H1 (cell line): Measurements from ENCODE around the gene DHX29. TPM values are rescaled to one million over a fixed set of nuclear protein-coding genes. Genes with fewer than 3 reads are reported as not detected.

ENCODE experiments used
- BCL11A ChIP-seq, 2 experiments: IDR thresholded peaks; one replicate each; pipeline ENCODE4 v1.6.1; 2011; ENCODE audit warnings: low read depth in 2 of 2, low read length in 2 of 2, mild to moderate bottlenecking in 2 of 2
- BRCA1 ChIP-seq: IDR thresholded peaks from 2 replicates; pipeline ENCODE4 v1.6.1; 2012; ENCODE audit warnings: low read depth, low read length, improper control_type of control experiment
- CBX5 ChIP-seq: fragments of 300-800, 300-1000 bp; sonication (generic); IDR thresholded peaks from 2 replicates; pipeline ENCODE4 v1.7.1; 2016; ENCODE audit warnings: antibody characterized with exemption, low read length, low read depth
- CEBPB ChIP-seq: IDR thresholded peaks from 2 replicates; pipeline ENCODE4 v1.6.1; 2012; ENCODE audit warnings: low read depth, low read length
- CHD7 ChIP-seq: fragments of 300-600 bp; sonication (generic); IDR thresholded peaks from 2 replicates; pipeline ENCODE4 v1.7.1; 2012; ENCODE audit warnings: low read length, moderate library complexity, mild to moderate bottlenecking, inconsistent platforms; ENCODE audit not compliant: insufficient replicate concordance
- NANOG ChIP-seq: IDR thresholded peaks from 2 replicates; pipeline ENCODE4 v1.6.1; 2011; ENCODE audit warnings: low read length, low read depth, mild to moderate bottlenecking, inconsistent platforms; ENCODE audit not compliant: insufficient read depth, poor library complexity, severe bottlenecking
- RXRA ChIP-seq: IDR thresholded peaks from 2 replicates; pipeline ENCODE4 v1.6.1; 2011; ENCODE audit warnings: low read depth, mild to moderate bottlenecking, low read length, moderate library complexity; ENCODE audit not compliant: insufficient read depth
- SAP30 ChIP-seq: fragments of 300-600 bp; sonication (generic); IDR thresholded peaks from 2 replicates; pipeline ENCODE4 v1.7.1; 2012; ENCODE audit warnings: low read length, moderate library complexity, mild to moderate bottlenecking, inconsistent platforms; ENCODE audit not compliant: insufficient read depth, insufficient replicate concordance
- SIRT6 ChIP-seq: IDR thresholded peaks from one replicate; pipeline ENCODE4 v1.7.1; 2012; ENCODE audit warnings: low read length, inconsistent platforms
- SIX5 ChIP-seq: IDR thresholded peaks from 2 replicates; pipeline ENCODE4 v1.6.1; 2011; ENCODE audit warnings: mild to moderate bottlenecking, low read depth, low read length
- SUZ12 ChIP-seq: fragments of 200-600 bp; sonication (generic); IDR thresholded peaks from 2 replicates; pipeline ENCODE4 v1.6.1; 2012; ENCODE audit warnings: mild to moderate bottlenecking, inconsistent platforms, low read length, moderate library complexity, mixed read lengths
- TCF12 ChIP-seq: IDR thresholded peaks from 2 replicates; pipeline ENCODE4 v1.6.1; 2011; ENCODE audit warnings: low read depth, mild to moderate bottlenecking, low read length
- YY1 ChIP-seq: IDR thresholded peaks from 2 replicates; pipeline ENCODE4 v1.6.1; 2011; ENCODE audit warnings: low read depth, mild to moderate bottlenecking, low read length
- polyA plus RNA-seq, 7 experiments: library from polyadenylated mRNA; depleted of rRNA in 3 of 7; stranded (reverse) in 5 of 7; unstranded in 2 of 7; fragments of >200 nt in 5 of 7; fragments of 200-250 nt in 2 of 7; gene quantifications; 1 replicate in 5 of 7; 2 replicates in 1 of 7; 4 replicates in 1 of 7; pipeline versions ENCODE4 v1.2.1 to v1.2.3, GENCODE V29; 2011 to 2013; ENCODE audit warnings: missing spikeins in 2 of 7, mixed read lengths in 2 of 7
- total RNA-seq: library from RNA; stranded (reverse); fragmentation: NEBNext Ultra II Directional; extraction: Animal tissue kit (Norgen Biotek cat#: 25700); gene quantifications from 2 replicates; pipeline ENCODE4 v1.2.1, GENCODE V29; 2021

DHX29 gene
- total and polyA plus RNA-seq, 2 of the 8 experiments (the other 6 are each of a cell fraction or from before 2014, with no cell fraction given), result 3.4 to 32.1 TPM

- TF ChIP-seq CHD7, result no peak
- TF ChIP-seq SAP30, result no peak
- TF ChIP-seq SIX5, result no peak
- no peak for TF ChIP-seq SIRT6
- TF ChIP-seq TCF12, result no peak
- TF ChIP-seq RXRA, result no peak
- no peak for TF ChIP-seq YY1
- no peak for TF ChIP-seq BRCA1
- no peak for TF ChIP-seq SUZ12
- no peak for TF ChIP-seq NANOG
- TF ChIP-seq CEBPB, result no peak
- no peak for TF ChIP-seq CBX5
- no peak for TF ChIP-seq BCL11A (IDR thresholded peaks at IDR 0.05; ENCODE audit: low read depth in 2 of 2, low read length in 2 of 2)
These were observed 70.7 kb downstream of the DHX29 start (continued) for GRCh38 chr5:55236800-55237199.
